HTERT RPE-1 (cell line): Measurements from ENCODE around the gene PRCC.

ENCODE experiments used
- in situ Hi-C: fragments of 300-500 bp; cut with MboI; formaldehyde crosslinking; loops from 4 replicates; pipeline ENCODE4 v1.14.3; 2020; ENCODE audit warnings: low sequenced_read_pairs

PRCC gene, protein sequence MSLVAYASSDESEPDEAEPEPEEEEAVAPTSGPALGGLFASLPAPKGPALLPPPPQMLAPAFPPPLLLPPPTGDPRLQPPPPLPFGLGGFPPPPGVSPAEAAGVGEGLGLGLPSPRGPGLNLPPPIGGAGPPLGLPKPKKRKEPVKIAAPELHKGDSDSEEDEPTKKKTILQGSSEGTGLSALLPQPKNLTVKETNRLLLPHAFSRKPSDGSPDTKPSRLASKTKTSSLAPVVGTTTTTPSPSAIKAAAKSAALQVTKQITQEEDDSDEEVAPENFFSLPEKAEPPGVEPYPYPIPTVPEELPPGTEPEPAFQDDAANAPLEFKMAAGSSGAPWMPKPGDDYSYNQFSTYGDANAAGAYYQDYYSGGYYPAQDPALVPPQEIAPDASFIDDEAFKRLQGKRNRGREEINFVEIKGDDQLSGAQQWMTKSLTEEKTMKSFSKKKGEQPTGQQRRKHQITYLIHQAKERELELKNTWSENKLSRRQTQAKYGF

DNA sequence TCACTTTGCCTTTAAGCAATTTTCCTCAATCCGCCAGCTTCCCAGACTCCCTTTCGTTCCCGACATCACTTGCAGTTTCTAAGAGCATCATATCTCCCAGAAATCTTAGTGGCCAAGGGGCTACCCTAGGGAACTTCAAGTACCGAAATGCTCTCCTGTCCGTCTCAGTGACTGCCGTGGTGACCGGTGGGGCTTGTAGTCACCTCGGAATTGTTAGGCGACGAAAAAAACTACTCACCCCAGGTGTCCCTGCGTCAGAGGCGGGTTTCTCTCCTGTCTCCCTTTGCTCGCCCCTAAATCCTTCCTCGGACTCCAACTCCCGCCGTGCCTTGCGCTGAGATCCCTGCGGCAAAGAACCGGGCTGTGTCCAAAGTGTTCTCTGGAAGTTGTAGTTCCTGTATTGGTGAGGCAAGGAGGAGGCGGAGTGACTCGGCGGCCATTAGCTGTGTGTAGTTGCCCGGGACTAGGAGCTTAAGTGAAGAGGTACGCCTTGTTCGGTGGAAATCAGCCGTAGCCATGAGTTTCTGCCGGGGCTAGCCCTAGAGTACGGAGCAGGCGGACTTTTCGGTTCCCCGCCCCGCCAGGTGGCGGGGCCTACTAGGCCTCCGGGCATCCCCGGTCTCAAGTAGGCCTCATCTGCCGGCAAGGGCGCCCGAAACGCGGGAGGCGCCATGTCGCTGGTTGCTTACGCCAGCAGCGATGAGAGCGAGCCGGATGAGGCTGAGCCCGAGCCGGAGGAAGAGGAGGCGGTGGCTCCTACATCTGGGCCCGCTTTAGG is at the start of gene PRCC:
TSS of gene PRCC (plus strand) at position 435 of the 778 bp plus-strand sequence. CDS start at position 672, 237 bp downstream.
- in situ Hi-C loops: no loop called here

DNA sequence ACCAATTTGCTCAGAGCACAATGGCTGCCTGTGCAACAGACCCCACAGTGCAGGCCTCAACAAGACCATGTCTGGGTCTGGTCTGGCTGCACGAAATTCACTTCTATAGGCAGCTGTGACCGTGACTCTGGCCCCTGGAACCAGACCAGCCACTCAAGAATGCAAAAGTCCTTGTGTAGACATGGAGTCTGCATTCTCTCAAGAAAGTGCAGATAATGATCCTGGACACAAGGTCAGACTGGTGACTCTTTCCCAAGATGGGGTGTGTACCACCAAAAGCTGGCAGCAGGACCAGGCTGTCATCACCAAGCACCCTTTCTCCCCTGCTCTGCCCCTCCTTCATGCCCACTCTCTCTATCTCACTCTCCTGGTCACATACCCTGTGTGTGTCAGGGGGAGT is 46.2 kb upstream of the PRCC start:
- in situ Hi-C loops: no loop called here

DNA sequence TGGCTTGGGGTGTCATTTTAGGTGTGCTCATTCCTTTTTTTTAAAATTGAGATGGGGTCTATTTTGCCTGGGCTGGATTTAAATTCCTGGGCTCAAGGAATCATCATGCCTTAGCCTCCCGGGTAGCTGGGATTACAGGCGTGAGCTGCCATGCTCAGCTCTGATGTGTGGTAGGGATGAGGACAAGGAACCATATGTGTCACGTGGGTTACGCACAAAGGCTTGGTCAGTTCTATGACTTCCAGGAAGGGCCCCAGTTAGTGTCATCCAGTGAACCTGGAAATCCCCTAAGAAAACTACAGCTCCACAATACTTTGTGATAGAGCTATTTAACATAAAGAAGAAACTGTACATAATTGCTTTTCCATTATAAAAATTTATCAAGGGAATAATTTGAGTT is 45.8 kb upstream of the PRCC start:
- in situ Hi-C loops: no loop called here

DNA sequence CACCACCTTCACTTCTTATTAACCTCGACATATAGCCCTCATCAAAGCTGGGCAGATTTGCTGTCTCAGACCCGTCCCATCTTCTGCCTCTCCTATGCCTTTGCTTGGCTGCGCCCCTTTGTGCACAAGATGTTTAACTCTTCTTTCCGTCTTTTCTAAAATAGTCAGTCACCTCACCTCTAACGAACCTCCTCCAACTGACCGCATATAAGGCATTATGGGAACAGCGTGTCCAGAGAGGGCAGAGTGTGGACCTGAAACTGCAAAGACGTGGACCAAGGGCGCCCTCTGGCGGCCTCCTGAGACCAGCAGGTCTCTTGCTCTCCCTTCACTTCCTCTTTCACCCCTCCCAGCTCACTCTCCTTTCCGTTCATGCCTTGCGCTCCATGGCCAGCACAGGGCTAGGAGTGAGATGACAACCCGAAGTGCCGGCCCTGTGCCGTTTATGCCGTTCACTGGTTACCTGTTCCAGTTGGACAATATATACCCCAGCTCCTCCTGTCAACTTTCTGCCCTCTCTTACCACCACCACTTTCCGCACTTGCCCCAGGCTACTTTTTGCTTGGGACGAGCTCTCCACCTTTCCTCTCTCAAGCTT is 41.6 kb upstream of the PRCC start:
- in situ Hi-C loops: no loop called here

DNA sequence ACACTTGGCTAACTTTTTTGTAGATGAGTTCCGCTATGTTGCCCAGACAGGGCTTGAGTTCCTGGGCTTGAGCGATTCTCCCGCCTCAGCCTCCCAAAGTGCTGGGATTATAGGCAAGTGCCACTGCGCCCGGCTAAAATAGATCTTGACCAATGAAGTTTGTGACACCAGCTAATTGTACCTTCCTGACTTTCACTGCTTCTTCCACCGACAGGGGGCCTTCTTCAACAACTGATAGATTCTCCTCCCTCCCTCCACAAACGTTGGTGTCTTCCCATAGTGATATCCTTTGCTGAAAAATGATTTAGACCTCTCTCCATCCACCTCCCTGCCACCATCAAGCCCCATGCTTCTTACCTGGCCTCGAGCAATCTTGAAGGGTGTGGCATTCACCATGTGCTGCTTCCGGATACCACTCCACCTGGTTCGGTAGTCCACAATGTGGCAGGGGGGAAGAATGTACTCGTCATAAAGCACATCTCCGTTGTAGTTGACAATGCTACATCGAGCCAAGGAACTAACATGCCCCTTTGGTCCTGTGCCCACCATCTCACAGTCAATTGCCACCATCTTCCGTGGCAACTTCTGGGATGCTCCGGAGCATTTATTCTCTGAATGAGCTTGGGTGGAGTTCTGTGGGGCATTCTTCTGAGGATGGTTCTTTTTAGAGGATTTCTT is 40.6 kb upstream of the PRCC start:
- in situ Hi-C loops: no loop called here

DNA sequence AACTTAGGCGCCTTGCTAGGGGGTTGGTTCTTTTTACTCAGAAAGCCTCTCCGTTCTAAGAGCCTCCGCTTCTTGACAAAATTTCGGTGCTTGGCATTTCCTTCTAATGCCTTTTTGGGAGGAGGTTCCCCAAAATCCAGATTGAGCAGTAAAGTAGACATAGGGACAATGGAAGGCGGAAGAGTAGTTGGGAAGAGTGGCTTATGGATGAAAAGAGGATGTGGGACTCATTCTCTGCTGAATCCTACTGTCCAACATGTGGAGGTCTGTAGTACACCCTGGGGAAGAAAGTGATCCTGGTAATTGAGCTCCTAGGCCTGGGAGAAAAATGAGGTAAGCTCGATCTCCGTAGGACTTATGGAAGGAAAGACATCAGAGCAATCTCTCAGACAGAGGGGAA is 39.8 kb upstream of the PRCC start:
- in situ Hi-C loops: no loop called here

DNA sequence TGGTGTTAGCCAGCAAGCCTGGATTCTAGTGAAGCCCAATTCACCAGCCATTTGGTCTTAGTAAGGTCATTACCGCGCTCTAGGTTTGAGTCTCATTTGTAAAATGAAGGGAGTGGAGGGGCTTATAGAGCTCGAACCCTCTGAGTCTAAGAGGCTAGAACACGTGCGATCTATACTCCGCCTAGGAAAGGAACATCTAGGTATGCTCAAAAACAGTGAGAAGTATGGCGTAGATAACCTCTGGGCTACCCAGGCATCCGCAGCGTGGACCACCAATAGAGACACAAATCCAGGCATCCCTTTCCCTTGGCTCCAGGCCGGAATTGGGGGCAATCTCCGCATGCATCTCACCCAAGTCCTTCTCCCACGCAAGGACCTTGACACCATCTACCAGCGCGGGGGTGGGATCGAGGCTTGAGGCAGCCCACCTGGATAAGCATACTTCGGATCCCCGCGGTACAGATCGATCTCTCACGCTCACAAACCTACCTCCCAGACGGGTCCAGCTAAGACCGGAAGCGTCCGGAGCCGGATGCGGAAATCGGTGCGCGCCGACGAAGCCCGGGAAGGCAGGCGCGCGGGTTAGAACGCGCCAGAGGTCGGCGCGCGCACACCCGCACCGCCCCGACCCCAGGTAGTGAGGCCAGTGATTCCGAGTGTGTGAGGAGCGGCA is 39.3 kb upstream of the PRCC start, which contains the start of gene METTL25B:
TSS of gene METTL25B (plus strand) at position 544 of the 673 bp plus-strand sequence. CDS start 636 bp downstream, outside the sequence.
- in situ Hi-C loops: no loop called here

DNA sequence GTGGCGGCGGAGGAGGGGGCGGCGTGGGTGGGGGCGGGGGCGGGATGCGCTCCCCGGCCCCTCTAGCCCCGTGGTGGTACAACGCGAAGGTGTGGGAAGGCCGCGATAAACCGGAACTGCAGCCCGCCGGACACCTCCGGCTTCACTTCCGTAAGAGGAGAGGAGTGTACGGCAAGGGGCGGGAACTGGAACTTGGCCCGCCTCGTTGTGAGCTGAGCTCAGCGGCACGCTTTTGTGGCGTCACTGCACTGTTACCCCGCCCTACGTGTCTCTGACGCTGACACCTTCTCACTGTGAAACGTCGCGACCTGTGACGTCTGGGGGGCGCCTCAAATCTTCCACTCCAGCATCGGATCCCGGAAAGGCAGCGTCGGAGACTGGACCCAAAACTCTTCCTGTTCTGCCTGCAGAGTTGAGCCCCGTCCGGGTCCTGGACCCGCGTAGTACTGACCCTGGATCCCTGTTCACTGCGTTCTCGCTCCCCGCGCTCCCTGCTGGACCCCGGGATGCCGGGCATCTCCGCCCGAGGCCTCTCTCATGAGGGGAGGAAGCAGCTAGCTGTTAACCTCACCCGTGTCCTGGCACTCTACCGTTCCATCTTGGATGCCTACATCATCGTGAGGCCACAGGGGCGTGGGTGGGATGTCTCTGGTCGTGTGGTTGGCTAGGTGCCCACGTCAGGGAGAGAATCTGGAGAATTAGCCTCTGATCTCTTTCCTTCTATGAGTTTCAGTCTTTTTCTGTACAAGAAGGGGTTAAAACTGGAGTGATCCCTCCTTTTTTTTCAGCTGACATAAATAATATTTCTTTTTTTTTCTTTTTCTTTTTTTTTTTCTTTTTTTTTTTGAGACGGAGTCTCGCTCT is 38.5 kb upstream of the PRCC start, which contains the start of gene ISG20L2:
TSS of gene ISG20L2 (minus strand) at position 168 of the 864 bp plus-strand sequence. CDS start 1,114 bp downstream, outside the sequence.
- in situ Hi-C loops: no loop called here

DNA sequence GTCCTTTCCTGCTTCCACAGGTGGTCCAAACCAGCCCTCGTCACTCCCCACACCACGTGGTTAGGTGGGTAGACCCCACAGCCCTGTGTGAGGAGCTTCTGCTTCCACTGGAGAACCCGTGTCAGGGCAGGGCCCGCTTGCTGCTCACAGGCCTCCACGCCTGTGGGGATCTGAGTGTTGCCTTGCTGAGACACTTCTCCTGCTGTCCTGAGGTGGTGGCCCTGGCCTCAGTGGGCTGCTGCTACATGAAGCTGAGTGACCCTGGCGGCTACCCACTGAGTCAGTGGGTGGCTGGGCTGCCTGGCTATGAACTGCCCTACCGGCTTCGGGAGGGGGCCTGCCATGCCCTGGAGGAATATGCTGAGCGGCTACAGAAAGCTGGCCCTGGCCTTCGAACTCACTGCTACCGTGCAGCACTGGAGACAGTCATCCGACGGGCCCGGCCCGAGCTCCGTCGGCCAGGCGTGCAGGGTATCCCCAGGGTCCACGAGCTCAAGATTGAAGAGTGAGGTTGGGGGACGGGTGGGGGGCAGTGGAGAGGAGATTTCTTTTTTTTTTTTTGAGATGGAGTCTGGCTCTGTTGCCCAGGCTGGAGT is 33.2 kb upstream of the PRCC start:
- in situ Hi-C loops: no loop called here

DNA sequence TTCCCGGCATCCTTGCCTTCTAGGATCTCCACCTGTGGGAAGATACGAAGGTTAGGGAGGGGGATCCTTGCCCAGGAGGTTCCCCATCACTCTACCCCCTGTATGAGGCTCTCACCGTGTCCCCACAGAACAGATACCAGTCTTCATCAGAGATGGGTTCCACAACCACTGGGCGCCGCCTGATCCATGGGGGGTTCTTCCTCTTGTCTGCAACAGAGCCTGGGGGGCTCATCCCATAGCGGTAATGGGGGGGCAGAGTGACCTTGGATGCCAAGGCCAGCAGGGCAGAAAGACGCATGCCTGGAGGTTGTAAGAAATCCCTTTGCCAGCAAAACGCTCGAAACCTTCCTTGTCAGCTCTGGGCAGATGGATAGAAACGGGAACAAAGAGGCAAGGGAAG is 28.9 kb upstream of the PRCC start:
- in situ Hi-C loops: no loop called here

DNA sequence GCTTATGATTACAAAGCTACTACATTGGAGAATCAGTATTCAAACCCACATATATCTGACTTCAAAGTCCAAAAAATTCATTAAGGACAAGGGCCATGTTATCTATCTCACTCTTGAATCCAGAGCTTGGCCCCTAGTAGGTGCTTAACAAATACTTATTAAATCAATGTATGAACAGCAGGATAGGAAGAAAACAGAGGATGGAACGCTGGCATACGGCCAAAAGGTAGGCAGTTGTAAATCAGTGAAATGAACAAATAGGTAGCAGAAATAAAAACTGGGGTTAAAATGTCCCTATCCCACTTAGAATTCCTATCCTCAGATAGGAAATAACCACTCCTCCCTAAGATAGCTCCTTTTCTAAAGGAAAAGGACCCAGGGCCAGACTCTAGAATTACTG is 28.4 kb upstream of the PRCC start:
- in situ Hi-C loops: no loop called here

DNA sequence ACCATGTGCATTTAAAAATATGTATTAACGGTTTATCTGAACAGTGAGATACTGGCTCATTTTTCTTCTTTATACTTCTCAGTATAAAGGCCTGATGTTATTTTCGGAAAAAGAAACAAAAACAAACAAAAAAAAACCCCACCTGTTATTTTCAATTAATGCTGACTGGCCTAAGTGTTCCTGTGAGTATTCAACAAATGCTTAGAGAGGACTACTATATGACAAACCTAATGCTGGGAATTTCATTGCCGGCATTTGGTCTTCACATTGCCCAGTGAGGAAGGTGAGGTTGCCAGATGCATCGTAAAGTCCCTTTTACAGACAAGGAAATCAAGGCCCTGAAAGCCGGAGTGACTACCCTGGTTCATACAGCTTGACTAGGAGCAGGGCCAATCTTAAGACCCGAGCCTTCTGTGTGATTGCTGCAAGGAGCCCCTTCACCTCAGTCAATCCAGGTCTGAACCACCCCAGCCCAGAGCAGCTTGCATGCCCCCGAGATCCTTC is 27.0 kb upstream of the PRCC start:
- in situ Hi-C loops: no loop called here

DNA sequence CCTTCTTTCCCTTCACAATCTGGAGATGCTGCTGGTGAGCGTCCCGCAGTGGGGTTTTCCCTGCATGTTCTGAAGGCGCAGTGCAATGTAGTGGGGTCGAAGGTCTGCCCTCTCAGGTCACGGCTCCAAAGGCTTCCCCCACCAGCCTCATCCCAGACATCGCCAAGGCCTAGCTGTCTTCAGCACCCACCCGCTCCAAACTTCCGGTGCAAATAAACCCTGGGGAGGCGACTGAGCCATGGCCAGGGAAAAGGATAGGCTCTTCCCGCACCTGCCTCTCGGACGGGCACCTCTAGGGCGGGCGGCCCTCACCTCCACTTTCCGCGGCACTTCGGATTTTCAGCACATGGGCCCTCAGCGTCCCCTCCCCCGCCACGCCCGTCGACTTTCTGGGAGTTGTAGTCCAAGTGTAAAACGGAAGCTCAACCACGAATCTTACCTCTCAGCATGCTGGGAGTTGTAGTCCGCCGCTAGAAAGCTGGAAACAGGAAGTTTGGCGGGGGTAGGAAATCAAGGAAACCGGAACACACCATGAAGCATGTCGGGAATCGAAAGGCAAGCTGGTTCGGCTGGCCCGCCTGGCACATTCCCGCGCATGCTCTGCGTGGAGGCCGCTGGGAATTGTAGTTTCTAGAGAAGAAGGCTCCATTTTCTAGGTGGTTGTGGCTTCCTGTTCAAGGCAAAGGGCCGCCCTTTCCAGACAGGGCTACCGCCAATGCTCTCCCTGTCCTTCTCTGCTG is 26.4 kb upstream of the PRCC start, which contains the start of gene MRPL24:
TSS of gene MRPL24 (minus strand) at position 348 of the 740 bp plus-strand sequence. CDS start 2,384 bp downstream, outside the sequence.
- in situ Hi-C loops: no loop called here

DNA sequence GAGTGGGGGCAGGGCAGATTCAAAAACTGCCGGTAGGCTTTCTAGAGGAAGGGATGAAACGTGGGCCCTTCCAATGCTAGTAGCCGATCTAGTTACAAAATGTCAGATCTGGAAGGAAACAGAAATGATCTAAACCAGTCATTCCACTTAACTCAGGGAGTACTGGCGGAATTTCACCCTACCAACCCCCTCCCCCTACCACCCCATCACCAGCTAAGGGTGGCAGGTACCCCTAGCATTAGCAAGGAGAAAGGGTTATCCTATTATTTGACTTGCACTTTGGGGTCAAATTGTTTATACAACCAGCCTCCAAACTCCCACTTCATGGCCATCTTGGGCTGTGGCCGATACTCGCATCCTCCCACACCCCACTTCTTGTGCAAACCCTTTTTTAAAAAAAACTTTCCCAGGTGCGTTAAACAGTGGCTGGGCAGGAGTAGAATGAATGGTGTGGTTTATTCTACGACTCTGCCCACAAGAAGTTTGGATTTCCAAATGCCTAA is 25.8 kb upstream of the PRCC start:
- in situ Hi-C loops: no loop called here

DNA sequence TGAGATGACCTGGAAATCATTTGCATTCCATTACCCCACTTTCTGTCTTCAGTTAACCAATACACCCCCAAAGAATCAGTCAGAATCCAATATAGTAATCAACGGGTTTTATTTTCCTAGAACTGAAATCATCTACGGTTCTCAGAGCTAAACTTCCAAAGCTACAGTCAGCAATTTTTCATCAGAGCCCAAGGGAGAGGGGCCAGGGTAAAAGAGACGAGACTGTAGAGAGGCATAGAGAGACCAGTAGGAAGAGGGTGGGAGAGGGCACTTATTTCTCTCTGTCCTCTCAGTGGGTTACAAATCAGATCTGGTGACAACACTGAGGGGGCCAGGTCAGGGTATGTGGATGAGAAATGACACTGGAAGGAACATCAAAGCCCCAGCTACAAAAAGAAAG is 25.3 kb upstream of the PRCC start:
- in situ Hi-C loops: no loop called here

DNA sequence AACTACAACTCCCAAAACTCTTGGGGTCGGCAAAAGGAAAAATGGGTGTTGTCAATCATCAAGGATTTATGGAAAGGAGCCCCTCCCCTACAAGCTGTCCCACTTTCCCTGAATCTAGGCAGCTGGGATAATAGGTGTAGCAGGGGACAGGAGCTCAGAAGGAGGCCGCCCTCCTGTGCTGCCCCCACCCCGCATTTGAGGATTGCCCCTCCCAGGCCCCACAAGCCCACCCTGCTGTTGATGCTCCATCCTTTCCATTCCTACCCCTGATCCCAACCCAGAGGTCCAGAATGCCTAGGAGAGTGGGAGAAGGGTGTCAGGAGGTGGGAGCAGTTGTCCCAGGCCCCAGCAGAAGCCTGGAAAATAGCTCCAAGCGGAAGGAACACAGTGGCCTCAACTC is 24.5 kb upstream of the PRCC start:
- in situ Hi-C loops: no loop called here
